Activated B cell treated with CpG ODN at 0.5 μM for 24 hours (primary cell): ENCODE measurements around the gene INPP5F. TPM values are rescaled to one million over a fixed set of nuclear protein-coding genes. Genes with fewer than 3 reads are reported as not detected.
A peak's percentile ranks its signal among the peaks of the same experiment; 100 is the strongest.
"Not testable (repeated sequence)": the region's sequence is repeated elsewhere in the genome, so short reads cannot be mapped to it uniquely, and the experiment has no call there.

Source experiments
- ATAC-seq: fragments of 200-7000 bp; cut with Tn5 transposase; one replicate; pipeline ENCODE4 v1.10.0; 2021; ENCODE audit warnings: low read depth, mild to moderate bottlenecking, moderate library complexity
- CTCF ChIA-PET: fragments of 350-600 bp; sonication (Branson Sonifier 250); formaldehyde crosslinking; loops from one replicate; lab custom pipeline; 2021; ENCODE audit warnings: antibody characterized with exemption; lab: Charles Lee
- POLR2A ChIA-PET: fragments of 350-600 bp; sonication (Branson Sonifier 250); formaldehyde crosslinking; loops from one replicate; lab custom pipeline; 2021; ENCODE audit warnings: antibody characterized with exemption; lab: Charles Lee
- DNase-seq: peaks from one replicate; pipeline ENCODE4 v3.0.0; 2022
- H3K27ac Mint-ChIP-seq: one replicate; pipeline ENCODE4 v1.8.0; 2020; ENCODE audit warnings: mixed read lengths
- H3K27me3 Mint-ChIP-seq: one replicate; pipeline ENCODE4 v1.8.0; 2021; ENCODE audit warnings: mixed read lengths
- H3K36me3 Mint-ChIP-seq: one replicate; pipeline ENCODE4 v1.8.0; 2021; ENCODE audit warnings: low read depth, mixed read lengths
- H3K4me1 Mint-ChIP-seq: one replicate; pipeline ENCODE4 v1.8.0; 2021; ENCODE audit warnings: mixed read lengths
- H3K4me3 Mint-ChIP-seq: one replicate; pipeline ENCODE4 v1.8.0; 2020; ENCODE audit warnings: mild to moderate bottlenecking, mixed read lengths
- H3K9me3 Mint-ChIP-seq: one replicate; pipeline ENCODE4 v1.8.0; 2020; ENCODE audit warnings: mixed read lengths
- CTCF ChIP-seq: fragments of 200-600 bp; IDR thresholded peaks from one replicate; pipeline ENCODE4 v1.8.0; 2022; ENCODE audit warnings: antibody characterized with exemption, mild to moderate bottlenecking
- intact Hi-C: fragments of 100-400 bp; cut with micrococcal nuclease; formaldehyde crosslinking; loops from one replicate; pipeline ENCODE4 v1.15.1; 2024
- total RNA-seq: library from RNA; stranded (reverse); gene quantifications from 2 replicates; pipeline ENCODE4 v1.2.3, GENCODE V29; 2022

Gene INPP5F
- total RNA-seq, 1 donor from 2014 or later = 53.5 TPM

DNA sequence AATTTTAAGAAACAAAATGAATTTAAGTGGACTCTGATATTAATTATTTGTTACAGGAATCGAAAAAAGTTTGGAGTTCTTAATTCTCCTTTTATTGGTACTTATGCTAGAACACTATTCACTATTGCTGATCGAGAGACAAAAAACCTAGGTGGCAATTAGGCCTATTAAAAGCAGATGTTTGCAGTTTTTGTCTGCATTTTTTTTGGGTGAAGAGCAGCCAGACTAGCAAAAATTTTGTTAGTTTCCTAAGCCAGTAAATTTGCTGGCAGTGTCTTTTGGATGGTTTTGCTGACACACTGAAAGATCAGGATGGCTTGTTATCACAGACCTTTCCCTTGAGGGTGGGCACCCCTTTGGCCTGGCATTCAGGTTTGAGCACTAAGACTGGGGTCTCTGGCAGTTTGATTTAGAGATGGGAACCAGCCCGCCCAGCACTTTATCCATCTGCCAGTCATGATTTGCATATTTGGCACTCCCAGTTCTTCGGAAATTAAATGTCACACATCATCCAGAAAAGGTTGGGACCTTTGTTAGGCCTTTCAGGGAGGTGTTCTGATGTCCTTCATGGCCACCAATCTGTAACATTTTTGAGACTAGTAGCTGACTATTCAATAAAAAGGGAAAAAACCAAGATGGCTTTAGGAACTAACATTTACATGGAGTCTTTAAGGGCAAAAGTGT, 57.3 kb downstream of the INPP5F start:
- peak overlapping the region; percentile 77 for H3K27ac Mint-ChIP-seq
- no peak for TF ChIP-seq CTCF
- peak overlapping the region; percentile 62 for H3K4me3 Mint-ChIP-seq
- DNase-seq = no peak
- peaks cover 63% of the 10 kb centered on the region for H3K4me1 Mint-ChIP-seq
- CTCF ChIA-PET = interaction anchor here (0.7 to 2.2 kb wide), 4 partner anchors 12 to 76 kb away, joined by 3 to 11 read pairs (median 4); partner anchors contain the start of gene INPP5F
- no peaks in the 10 kb centered on the region for H3K27me3 Mint-ChIP-seq
- intact Hi-C loops = loop anchor here (1.0 kb wide), 1 partner anchor 33 kb away; no protein-coding TSS in a partner anchor
- POLR2A ChIA-PET = interaction anchor here (0.5 to 2.2 kb wide), 3 partner anchors 56 to 105 kb away, joined by 3 to 6 read pairs (median 3); partner anchors contain the start of gene MCMBP
- no peaks in the 10 kb centered on the region for H3K9me3 Mint-ChIP-seq
- peaks cover 24% of the 10 kb centered on the region for H3K36me3 Mint-ChIP-seq
- peak; percentile 5 for ATAC-seq

- no peaks in the 10 kb centered on the region for H3K9me3 Mint-ChIP-seq
- POLR2A ChIA-PET = interaction anchor here (0.5 to 2.2 kb wide), 3 partner anchors 57 to 105 kb away, joined by 3 to 6 read pairs (median 3); partner anchors contain the start of gene MCMBP
- CTCF ChIA-PET = interaction anchor here (0.8 to 2.2 kb wide), 3 partner anchors 13 to 58 kb away, joined by 3 to 11 read pairs (median 4); partner anchors contain the start of gene INPP5F
- no peak for TF ChIP-seq CTCF
- peak overlapping the region; percentile 77 for H3K27ac Mint-ChIP-seq
- no peaks in the 10 kb centered on the region for H3K27me3 Mint-ChIP-seq
- H3K36me3 Mint-ChIP-seq = peaks cover 24% of the 10 kb centered on the region
- peak overlapping the region; percentile 62 for H3K4me3 Mint-ChIP-seq
- ATAC-seq (peak; percentile 75), DNase-seq (no peak)
- H3K4me1 Mint-ChIP-seq = peaks cover 61% of the 10 kb centered on the region
- intact Hi-C loops = loop anchor here (1.0 kb wide), 1 partner anchor 33 kb away; no protein-coding TSS in a partner anchor
Observed at GRCh38 chr10:119783665-119784027, 57.8 kb downstream of the INPP5F start.

DNA sequence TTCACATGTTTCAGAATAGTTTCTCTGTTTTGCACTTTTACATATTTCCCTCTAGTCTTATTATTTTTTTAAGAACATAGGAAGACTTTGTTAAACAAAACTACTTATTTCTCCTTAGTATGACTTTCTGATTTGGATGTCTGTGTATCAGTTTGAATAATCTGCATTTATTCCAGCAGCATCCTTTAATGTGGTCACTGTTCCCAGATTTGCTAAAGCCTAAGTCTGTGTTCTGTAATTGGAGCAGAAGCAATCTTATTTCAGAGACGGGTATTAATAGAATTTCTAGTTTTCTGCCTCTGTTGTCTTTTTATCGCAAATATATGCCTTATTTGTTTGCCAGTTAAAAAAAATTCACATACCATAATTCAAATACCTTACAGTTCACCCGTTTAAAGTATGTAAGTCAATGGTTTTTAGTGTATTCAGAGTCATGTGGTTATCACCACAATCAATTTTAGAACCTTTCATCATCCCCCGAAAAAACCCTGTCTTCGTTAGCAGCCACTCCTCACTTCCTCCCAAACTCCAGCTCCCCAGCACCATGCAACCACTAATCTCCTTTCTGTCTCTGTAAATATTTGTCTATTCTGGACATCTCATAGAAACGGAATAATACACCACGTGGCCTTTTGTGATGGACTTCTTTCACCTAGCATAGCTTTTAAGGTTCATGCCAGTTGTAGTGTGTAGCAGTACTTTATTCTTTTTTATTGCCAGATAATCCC, 58.7 kb downstream of the INPP5F start:
- ChIA-PET POLR2A (interaction anchor here (0.6 to 2.2 kb wide), 5 partner anchors 19 to 234 kb away, joined by 3 to 12 read pairs (median 5); partner anchors contain the start of gene MCMBP), CTCF (interaction anchor here (1.2 to 2.2 kb wide), 2 partner anchors 34 to 58 kb away, joined by 3 to 11 read pairs; partner anchors contain the start of gene INPP5F)
- no peaks in the 10 kb centered on the region for H3K27me3 Mint-ChIP-seq
- intact Hi-C loops = no loop called here
- H3K4me1 Mint-ChIP-seq = peaks cover 53% of the 10 kb centered on the region
- DNase-seq = no peak
- no peak for TF ChIP-seq CTCF
- peak overlapping the region; percentile 77 for H3K27ac Mint-ChIP-seq
- H3K4me3 Mint-ChIP-seq = peak overlapping the region; percentile 64
- ATAC-seq = peak; percentile 54
- H3K36me3 Mint-ChIP-seq = peaks cover 22% of the 10 kb centered on the region
- no peaks in the 10 kb centered on the region for H3K9me3 Mint-ChIP-seq

DNA sequence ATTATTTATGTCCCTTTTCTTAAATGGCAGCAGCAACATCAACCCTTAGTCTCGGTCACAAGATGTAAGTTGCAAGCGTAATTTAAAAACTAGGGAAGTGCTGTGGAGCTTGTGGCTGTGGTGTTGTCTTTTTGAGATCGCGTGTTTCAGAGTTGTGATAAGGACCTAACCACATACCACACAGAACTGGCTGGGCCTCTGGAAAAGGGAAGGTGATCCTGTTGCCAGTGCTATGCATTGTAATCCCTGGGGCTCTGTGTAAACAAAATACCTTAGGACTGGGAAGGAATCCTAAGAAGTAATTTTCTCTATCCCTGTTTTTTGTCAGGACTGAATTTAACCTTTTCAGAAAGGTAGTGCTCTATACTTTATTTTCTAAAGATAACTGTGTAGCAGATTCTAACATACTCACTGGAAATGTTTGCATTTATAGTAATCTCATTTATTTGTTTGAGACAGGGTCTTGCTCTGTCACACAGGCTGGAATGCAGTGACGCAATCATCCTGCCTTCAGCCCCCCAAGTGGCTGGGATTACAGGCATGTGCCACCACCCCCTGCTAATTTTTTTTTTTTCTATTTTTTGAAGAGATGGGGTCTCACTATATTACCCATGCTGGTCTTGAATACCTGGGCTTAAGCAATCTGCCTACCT, 60.4 kb downstream of the INPP5F start:
- ATAC-seq = no peak
- DNase-seq = no peak
- Mint-ChIP-seq H3K4me3 (no peak overlapping the region), H3K36me3 (peaks cover 28% of the 10 kb centered on the region), H3K4me1 (peaks cover 51% of the 10 kb centered on the region), H3K27me3 (no peaks in the 10 kb centered on the region), H3K27ac (no peak overlapping the region), H3K9me3 (no peaks in the 10 kb centered on the region)
- POLR2A ChIA-PET = no interaction called here
- CTCF ChIA-PET = interaction anchor here (0.7 kb wide), 1 partner anchor 746 kb away, joined by 4 read pairs; no protein-coding TSS in a partner anchor
- intact Hi-C loops = no loop called here
- TF ChIP-seq CTCF = no peak

GRCh38 chr10:119795101-119795500, 69.3 kb downstream of the INPP5F start:
- ATAC-seq, CTCF ChIA-PET, DNase-seq, H3K4me3 Mint-ChIP-seq, H3K4me1 Mint-ChIP-seq, H3K27ac Mint-ChIP-seq, H3K27me3 Mint-ChIP-seq, intact Hi-C loops, POLR2A ChIA-PET, H3K9me3 Mint-ChIP-seq: not testable (repeated sequence)
- H3K36me3 Mint-ChIP-seq = peaks cover 52% of the 10 kb centered on the region
